Prostate gland (tissue), 2 donors: Measurements from ENCODE around the gene CREB3L1.

ENCODE experiments used
- POLR2A ChIP-seq: fragments of 450-650 bp; IDR thresholded peaks from one replicate; pipeline ENCODE4 v1.6.1; 2016; ENCODE audit warnings: antibody characterized with exemption, mild to moderate bottlenecking
- TF ChIP-seq, protein P1 (sequence below), 4 experiments: fragments of 200-600 bp in 2 of 4; fragments of 450-650 bp in 2 of 4; sonication (generic) in 2 of 4; IDR thresholded peaks; 1 replicate in 3 of 4; 2 replicates in 1 of 4; pipeline ENCODE4 v1.5.1; 2016 to 2019; ENCODE audit warnings: antibody characterized with exemption in 4 of 4, mild to moderate bottlenecking in 2 of 4, moderate library complexity in 2 of 4

DNA sequence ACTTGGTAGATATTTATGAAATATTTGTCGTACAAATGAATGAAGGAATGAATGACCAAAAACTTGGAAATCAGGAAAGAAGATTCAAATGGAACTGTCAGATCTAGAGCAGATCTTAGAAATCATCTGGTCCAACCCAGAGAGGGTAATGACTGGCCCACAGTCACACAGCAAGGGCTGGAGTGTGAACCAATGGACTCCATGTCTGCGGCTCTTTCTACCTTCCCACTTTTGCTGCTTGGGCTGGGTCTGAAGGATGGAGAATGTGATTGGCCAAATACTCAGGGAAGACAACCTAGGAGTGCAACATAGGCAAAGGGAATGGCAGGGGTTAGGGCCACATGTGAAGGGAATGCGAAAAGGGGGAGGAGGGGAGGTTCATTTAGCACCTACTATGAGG lies 64.0 kb downstream of the CREB3L1 start:
- no peak for TF ChIP-seq POLR2A
- TF ChIP-seq, protein P1, sequence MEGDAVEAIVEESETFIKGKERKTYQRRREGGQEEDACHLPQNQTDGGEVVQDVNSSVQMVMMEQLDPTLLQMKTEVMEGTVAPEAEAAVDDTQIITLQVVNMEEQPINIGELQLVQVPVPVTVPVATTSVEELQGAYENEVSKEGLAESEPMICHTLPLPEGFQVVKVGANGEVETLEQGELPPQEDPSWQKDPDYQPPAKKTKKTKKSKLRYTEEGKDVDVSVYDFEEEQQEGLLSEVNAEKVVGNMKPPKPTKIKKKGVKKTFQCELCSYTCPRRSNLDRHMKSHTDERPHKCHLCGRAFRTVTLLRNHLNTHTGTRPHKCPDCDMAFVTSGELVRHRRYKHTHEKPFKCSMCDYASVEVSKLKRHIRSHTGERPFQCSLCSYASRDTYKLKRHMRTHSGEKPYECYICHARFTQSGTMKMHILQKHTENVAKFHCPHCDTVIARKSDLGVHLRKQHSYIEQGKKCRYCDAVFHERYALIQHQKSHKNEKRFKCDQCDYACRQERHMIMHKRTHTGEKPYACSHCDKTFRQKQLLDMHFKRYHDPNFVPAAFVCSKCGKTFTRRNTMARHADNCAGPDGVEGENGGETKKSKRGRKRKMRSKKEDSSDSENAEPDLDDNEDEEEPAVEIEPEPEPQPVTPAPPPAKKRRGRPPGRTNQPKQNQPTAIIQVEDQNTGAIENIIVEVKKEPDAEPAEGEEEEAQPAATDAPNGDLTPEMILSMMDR (IDR thresholded peaks at IDR 0.05) = no peak
